ENCODE measurements around the gene SLC39A12. TPM values are rescaled to one million over a fixed set of nuclear protein-coding genes. Genes with fewer than 3 reads are reported as not detected.
"Not testable (repeated sequence)": the region's sequence is repeated elsewhere in the genome, so short reads cannot be mapped to it uniquely, and the experiment has no call there.

SLC39A12 gene
- total and polyA plus RNA-seq, 2 of the 8 experiments (the other 6 are each of a cell fraction or from before 2014, with no cell fraction given) = not detected

GRCh38 chr10:17950269-17950668, 1.4 kb upstream of the SLC39A12 start:
- H4K20me1 ChIP-seq (replicated peaks in 1 of 2; ENCODE audit: control insufficient read depth in 1 of 2, insufficient read depth in 2 of 2, low read length in 2 of 2); H2AFZ ChIP-seq (ENCODE audit: low read length); H3K36me3 ChIP-seq (ENCODE audit: control insufficient read depth in 2 of 4, insufficient read depth in 4 of 4, low read length in 3 of 4); H3K9ac ChIP-seq (replicated peaks in 1 of 4; ENCODE audit: extremely low read depth in 1 of 4, low read depth in 3 of 4, low read length in 3 of 4); H3K56ac ChIP-seq (replicated peaks; ENCODE audit: insufficient read length, low read depth, low read length); H3K27me3 ChIP-seq (replicated peaks in 1 of 4; ENCODE audit: control insufficient read depth in 3 of 4, extremely low read depth in 1 of 4, insufficient read depth in 3 of 4, low read length in 3 of 4); FAIRE-seq; H3K23ac ChIP-seq (ENCODE audit: insufficient read length); H2BK20ac ChIP-seq (ENCODE audit: low read length); DNase-seq (ENCODE audit: low read depth in 1 of 2, low spot score in 2 of 2); H3K79me2 ChIP-seq (ENCODE audit: control insufficient read depth in 1 of 2, insufficient read depth in 2 of 2, low read length in 2 of 2); H3K4me2 ChIP-seq (ENCODE audit: insufficient read depth in 1 of 2, low read depth in 2 of 2, low read length in 2 of 2); H3K9me3 ChIP-seq (ENCODE audit: insufficient read depth in 2 of 2, low read depth in 1 of 2, low read length in 1 of 2); H3K4me1 ChIP-seq (replicated peaks in 1 of 4; ENCODE audit: control insufficient read depth in 3 of 4, insufficient read depth in 4 of 4, low read length in 3 of 4); H3K4me3 ChIP-seq (ENCODE audit: extremely low read depth in 1 of 4, insufficient read depth in 2 of 4, low read depth in 3 of 4, low read length in 4 of 4); H2BK15ac ChIP-seq (ENCODE audit: low read length); H3K23me2 ChIP-seq (ENCODE audit: low read depth, low read length); H2BK12ac ChIP-seq (ENCODE audit: low read depth, low read length); POLR2A ChIA-PET (ENCODE audit: partially characterized antibody); H3K14ac ChIP-seq (ENCODE audit: insufficient read length); H4K91ac ChIP-seq (replicated peaks; ENCODE audit: insufficient read length, low read length); H3K4ac ChIP-seq (replicated peaks; ENCODE audit: insufficient read length, low read depth, low read length); H4K8ac ChIP-seq (ENCODE audit: extremely low read depth, insufficient read depth, low read length); H3K18ac ChIP-seq (ENCODE audit: extremely low read depth, low read length); H2BK120ac ChIP-seq (replicated peaks; ENCODE audit: low read depth, low read length); H3K79me1 ChIP-seq (ENCODE audit: low read depth, low read length); H2BK5ac ChIP-seq (ENCODE audit: low read depth, low read length); H2AK5ac ChIP-seq (ENCODE audit: low read depth, low read length); H4K5ac ChIP-seq (ENCODE audit: insufficient read length, low read depth, low read length); H3K27ac ChIP-seq (ENCODE audit: low read depth, low read length): not testable (repeated sequence)
- WGBS, 2 experiments (ENCODE audit: extremely low coverage in 1 of 2, insufficient coverage in 1 of 2, insufficient read length in 1 of 2, insufficient replicate concordance in 2 of 2, low coverage in 1 of 2, low lambda C conversion rate in 2 of 2, missing lambda C conversion rate in 1 of 2) = 93% methylated on average over 7 of the region's 7 CpGs; no CpG with 5 or more reads in 1 of the 2 experiments
- CTCF ChIA-PET (ENCODE audit: partially characterized antibody) = interaction anchor here (1.0 to 1.3 kb wide), 2 partner anchors 48 to 283 kb away, joined by 3 read pairs; no protein-coding TSS in a partner anchor
